Frontal cortex (tissue), 4 donors: ENCODE data around the gene RPL10L. TPM values are rescaled to one million over a fixed set of nuclear protein-coding genes. Genes with fewer than 3 reads are reported as not detected.

Experiments used
- DNase-seq, 2 donors: peaks; one replicate each; pipeline ENCODE4 v3.0.0; 2012; ENCODE audit warnings: low spot score in 2 of 2
- FAIRE-seq: peaks from 2 replicates; lab custom pipeline; 2012; peaks lifted over from hg19 to GRCh38; lab: Jason Lieb, UNC
- total RNA-seq: library from RNA; depleted of rRNA; stranded (reverse); fragments of >200 nt; gene quantifications from one replicate; pipeline ENCODE4 v1.2.3, GENCODE V29; 2014
- donor health status: control.
- donor health status: control.
- donor health status: control.

RPL10L gene
- total RNA-seq, result not detected

DNA sequence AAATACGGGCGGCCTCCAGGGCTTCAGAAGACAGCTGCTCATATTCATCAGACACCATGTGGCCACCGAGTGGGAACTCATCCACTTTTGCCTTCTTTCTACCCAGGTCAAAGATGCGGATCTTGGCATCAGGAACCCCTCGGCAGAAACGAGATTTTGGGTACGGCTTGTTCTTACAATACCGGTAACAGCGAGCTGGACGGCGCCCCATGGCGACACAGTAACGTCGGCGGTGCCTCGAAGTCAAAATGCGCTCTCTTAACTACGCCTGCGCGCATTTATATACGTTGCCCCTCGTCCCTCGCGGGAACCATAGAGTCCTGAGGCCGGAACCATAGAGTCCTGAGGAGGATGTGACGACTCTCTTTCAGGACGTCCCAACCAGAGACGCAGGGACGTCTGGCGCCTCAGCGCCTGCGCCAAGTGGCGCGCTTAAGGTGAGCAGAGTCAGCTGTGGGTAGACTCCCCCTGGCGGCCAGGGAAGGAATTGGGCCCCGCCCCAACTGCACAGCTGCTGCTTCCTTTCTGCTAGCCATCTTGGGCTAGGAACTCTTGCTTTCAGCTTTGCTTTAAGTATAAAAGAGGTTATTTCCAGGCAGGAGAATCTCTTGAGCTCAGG, at the start of gene RPL10L:
Gene RPL10L (minus strand): TSS at position 256 of the 619 bp plus-strand sequence. CDS start 45 bp downstream, at position 211.
- no peak for FAIRE-seq
- DNase-seq, result no peak

DNA sequence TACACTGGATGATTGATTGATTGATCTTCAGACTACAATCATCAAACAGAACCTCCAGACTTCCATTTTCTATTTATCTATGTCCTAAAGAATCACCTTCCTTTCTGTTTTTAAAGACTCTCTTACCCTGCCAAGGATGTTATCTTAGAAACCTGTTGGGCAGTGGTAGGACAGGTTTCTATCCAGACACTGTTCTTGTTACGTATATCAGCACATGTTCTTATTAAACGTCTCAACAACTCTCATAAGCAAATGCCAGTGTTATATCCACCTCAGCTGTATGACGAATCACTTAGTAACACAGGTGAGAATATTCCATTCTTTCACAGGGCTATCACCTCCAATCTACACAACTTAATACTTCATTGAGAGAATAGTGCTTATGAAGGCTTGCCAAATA, 40.2 kb upstream of the RPL10L start:
- FAIRE-seq (no peak), DNase-seq (no peak)

GRCh38 chr14:46686652-46687051, 35.1 kb upstream of the RPL10L start:
- FAIRE-seq (no peak), DNase-seq (no peak)

DNA sequence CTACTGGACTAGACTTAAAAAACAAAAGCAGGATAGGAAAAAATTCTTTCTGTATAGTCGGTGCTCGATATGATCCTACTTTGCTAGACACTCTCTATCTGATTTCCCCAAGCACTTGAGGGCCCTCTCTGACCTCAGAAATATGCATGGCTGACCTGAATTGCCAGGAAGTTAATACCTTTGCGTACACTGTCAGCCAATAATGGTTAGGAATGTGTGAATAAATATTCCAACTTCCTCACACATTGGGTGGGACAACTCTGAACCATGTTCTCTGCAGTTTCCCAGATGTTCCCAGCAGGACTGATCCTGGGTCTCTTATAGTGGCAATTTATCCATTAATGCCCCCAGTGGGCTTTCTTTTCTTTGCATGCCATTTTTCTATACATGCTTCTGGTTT, 20.5 kb upstream of the RPL10L start:
- FAIRE-seq (no peak), DNase-seq (no peak)

DNA sequence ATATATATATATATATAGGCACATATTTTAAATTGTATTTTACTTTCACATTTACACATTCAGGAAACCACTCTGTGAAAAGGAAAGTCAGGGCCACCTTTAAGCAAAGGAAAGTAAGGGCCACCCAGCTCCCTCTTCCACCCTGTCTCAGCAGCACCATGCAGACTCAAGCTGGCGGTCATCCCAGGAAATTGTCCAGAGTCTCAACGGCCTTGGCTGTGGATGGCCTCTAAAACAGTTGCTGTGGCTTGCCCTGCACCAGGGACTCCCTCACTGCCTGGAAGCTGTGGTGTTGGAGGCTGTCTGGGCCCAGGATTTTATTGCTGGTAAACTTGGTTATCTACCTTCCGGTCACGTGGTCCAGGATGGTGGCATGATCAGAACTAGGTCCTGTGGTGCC, 11.8 kb upstream of the RPL10L start:
- DNase-seq (no peak), FAIRE-seq (no peak)

- no peak for FAIRE-seq
These were observed 10.1 kb upstream of the RPL10L start for GRCh38 chr14:46661728-46662127.

DNA sequence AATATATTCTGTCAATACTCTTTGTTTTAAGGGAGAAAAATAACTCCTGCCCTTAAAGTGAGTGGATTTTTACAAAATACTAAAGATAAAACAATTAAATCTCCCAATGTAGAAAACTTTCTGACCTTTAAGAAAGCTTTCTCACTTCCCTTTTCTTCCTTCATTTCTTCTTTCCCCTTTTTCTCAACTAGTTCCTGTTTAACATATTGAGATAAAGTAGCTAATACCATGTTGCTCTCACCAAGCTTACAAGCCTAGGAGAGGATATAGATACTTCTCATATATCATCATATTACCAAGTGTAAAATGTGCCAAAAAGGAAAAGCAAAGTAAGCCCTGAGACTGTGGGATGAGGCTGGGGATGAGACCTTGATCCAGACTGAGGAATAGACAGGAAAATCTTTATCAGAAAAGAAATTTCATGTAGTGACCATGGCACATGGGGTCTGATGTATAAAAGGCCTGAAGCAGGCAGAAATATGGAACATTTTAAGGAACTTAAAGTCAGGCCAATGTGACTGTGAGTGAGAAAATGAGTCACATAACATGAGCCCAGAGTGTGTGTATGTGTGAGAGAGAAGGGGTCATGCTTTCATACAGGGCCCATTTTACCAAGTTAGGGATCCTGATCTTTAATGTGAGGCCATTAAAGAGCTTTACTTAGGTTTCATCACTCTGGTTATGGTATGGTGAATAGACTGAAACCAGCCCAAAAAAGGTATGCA, 1.6 kb upstream of the RPL10L start:
- no peak for FAIRE-seq
- DNase-seq, result no peak

More at GRCh38 chr14:46661728-46662127, 10.1 kb upstream of the RPL10L start:
- no peak for DNase-seq

DNA sequence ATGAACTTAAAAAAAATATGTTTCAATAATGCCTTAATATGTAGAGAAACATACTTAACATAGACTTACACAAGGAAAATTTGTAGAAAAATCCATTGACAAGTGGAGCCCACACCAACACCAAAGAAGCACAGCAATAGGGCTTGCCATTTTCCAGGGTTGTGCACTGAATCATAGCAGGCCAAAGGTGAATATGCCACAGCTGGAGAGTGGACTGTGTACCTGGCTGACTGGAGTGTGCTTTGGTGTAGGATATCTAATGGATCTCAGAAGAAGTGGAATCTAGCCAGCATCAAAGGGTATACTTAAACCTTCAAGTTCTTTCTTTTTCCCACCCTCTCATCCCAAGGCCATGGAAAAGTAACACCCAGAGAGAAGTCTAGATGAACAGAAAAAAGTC, 4.8 kb downstream of the RPL10L start:
- FAIRE-seq, result no peak
- DNase-seq, result no peak

DNA sequence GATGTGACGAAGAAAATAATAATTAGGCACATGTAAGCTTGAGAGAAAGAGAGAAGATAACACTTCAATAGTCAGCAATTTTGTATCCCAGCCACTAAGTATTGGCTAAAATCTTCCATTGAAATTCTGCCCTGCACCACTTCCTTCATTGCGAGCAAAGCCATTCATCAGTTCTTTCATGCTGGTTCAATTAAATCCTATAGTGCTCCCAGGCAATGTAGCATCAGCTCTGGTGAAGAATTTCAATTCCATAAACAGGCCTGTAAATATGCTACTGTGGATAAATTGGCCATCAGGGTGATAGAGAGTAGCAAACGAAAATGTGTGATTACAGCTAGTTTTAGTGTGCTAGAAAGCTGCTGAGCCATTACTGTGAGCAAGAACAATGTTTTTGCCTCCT, 24.7 kb downstream of the RPL10L start:
- no peak for FAIRE-seq
- no peak for DNase-seq
